PC-9 (cell line): Measurements from ENCODE around the gene SHH.

ENCODE experiments used
- EZH2 ChIP-seq: fragments of 200-600 bp; sonication (generic); IDR thresholded peaks from 2 replicates; pipeline ENCODE4 v1.8.0; 2017; ENCODE audit warnings: antibody characterized with exemption, low read depth
- TF ChIP-seq, protein P1 (sequence below): fragments of 200-600 bp; sonication (generic); conservative IDR thresholded peaks from 2 replicates; pipeline ENCODE4 v1.6.1; 2017; ENCODE audit warnings: mixed run types, antibody characterized with exemption, mild to moderate bottlenecking, moderate library complexity

- TF ChIP-seq, protein P1, sequence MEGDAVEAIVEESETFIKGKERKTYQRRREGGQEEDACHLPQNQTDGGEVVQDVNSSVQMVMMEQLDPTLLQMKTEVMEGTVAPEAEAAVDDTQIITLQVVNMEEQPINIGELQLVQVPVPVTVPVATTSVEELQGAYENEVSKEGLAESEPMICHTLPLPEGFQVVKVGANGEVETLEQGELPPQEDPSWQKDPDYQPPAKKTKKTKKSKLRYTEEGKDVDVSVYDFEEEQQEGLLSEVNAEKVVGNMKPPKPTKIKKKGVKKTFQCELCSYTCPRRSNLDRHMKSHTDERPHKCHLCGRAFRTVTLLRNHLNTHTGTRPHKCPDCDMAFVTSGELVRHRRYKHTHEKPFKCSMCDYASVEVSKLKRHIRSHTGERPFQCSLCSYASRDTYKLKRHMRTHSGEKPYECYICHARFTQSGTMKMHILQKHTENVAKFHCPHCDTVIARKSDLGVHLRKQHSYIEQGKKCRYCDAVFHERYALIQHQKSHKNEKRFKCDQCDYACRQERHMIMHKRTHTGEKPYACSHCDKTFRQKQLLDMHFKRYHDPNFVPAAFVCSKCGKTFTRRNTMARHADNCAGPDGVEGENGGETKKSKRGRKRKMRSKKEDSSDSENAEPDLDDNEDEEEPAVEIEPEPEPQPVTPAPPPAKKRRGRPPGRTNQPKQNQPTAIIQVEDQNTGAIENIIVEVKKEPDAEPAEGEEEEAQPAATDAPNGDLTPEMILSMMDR, result no peak
- TF ChIP-seq EZH2, result no peak
Observed at GRCh38 chr7:155816996-155817395, 4.7 kb upstream of the SHH start.
